Measurements from ENCODE around the gene SLC25A30.

DNA sequence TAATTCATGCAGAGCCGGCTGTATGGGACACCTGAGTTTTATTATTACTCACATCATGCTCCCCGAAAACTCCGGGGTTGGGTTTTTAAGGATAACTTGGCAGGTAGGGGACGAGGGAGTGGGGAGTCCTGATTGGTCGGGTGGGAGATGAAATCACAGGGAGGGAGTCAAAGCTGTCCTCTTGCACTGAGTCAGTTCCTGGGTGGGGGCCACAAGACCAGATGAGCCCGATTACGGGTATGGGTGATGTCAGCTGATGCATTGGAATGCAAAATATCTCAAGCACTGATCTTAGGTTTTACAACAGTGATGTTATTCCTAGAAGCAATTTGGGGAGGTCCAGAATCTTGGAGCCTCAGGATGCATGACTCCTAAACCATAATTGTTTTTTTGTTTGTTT is 28.0 kb upstream of the SLC25A30 start:
- TF ChIP-seq POLR2AphosphoS5 (IDR thresholded peaks at IDR 0.05; ENCODE audit: borderline replicate concordance, low read depth, low read length) (no peak), EZH2 (IDR thresholded peaks at IDR 0.05) (no peak), FOXP2 (optimal IDR thresholded peaks at IDR 0.05; ENCODE audit: control extremely low read depth, extremely low read length, insufficient read depth) (no peak)
